HS-27A (cell line): Measurements from ENCODE around the gene PRPF19.

ENCODE experiments used
- DNase-seq: peaks from one replicate; pipeline ENCODE4 v3.0.0-alpha.2; 2012; ENCODE audit warnings: low read depth, missing footprints

The PRPF19 gene

DNA sequence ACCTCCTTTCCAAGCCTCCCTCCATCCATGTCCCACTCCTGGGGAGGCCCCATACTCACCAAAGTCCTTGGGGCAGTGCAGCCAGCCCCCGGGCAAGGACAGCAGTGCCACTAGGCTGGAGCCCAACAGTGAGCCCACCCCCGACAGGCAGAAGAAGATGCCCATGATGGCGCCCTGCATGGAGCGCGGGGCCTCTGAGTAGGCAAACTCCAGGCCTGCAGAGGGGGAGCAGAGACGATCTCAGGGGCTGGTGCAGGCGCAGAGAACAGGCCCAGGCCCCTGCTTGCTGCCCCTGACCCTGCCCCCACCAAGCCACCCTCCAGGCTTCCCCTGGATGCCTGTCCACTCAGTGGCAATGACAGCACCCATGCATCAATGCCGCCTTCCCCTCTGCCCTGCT, 31.4 kb upstream of the PRPF19 start:
- no peak for DNase-seq

DNA sequence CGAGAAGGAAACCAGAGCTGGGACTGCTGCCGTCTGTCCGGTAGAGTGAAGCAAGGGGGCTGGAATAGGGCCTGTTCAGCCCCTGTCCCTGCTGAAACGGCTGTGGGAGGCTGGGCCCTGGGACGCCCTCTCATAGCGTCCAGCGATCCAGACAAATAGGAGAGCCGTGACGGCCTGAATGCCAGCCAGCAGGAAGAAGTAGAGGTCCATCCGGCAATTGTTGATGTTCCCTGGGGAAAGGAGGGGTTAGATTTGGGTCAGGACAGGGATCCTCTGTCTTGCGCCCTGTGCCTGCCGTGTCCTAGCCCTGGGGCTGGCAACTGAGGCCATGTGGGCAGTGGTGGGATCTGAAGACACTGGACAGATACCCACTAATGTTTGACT, 30.8 kb upstream of the PRPF19 start:
- no peak for DNase-seq

DNA sequence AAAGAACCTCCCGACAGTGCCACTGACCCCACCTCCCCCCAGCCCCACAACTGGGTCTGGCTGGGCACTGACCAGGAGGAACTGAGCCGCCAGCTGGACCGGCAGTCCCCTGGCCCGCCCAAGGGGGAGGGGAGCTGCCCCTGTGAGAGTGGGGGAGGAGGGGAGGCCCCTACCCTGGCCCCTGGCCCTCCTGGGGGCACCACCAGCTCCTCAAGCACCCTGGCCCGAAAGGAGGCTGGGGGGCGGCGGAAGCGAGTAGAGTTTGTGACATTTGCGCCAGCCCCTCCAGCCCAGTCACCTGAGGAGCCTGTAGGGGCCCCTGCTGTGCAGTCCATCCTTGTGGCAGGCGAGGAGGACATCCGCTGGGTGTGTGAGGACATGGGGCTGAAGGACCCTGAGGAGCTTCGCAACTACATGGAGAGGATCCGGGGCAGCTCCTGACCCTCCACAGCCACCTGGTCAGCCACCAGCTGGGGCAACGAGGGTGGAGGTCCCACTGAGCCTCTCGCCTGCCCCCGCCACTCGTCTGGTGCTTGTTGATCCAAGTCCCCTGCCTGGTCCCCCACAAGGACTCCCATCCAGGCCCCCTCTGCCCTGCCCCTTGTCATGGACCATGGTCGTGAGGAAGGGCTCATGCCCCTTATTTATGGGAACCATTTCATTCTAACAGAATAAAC, 30.2 kb upstream of the PRPF19 start:
- DNase-seq = no peak

DNA sequence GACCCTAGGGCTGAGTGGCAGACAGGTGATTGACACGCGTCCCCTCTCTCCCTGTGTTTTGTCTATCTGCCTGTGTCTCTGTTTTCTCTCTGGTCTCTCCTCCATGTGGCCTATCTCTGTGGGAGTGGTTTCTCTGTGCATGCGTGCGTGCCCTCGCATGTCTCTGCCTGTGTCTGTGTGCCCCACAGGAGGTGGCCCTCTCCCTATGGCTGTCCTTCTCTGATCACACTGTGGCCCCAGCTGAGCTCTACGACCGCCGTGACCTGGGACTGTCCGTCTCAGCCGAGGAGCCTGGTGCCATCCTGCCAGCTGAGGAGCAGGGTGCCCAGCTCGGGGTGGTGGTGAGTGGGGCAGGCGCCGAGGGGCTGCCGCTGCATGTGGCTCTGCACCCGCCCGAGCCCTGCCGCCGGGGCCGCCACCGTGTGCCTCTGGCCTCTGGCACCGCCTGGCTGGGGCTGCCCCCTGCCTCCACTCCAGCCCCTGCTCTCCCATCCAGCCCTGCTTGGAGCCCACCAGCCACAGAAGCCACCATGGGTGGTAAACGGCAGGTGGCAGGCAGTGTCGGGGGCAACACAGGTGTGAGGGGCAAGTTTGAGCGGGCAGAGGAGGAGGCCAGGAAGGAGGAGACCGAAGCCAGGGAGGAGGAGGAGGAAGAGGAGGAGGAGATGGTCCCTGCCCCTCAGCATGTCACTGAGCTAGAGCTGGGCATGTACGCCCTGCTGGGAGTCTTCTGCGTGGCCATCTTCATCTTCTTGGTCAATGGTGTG, 29.5 kb upstream of the PRPF19 start:
- no peak for DNase-seq

DNA sequence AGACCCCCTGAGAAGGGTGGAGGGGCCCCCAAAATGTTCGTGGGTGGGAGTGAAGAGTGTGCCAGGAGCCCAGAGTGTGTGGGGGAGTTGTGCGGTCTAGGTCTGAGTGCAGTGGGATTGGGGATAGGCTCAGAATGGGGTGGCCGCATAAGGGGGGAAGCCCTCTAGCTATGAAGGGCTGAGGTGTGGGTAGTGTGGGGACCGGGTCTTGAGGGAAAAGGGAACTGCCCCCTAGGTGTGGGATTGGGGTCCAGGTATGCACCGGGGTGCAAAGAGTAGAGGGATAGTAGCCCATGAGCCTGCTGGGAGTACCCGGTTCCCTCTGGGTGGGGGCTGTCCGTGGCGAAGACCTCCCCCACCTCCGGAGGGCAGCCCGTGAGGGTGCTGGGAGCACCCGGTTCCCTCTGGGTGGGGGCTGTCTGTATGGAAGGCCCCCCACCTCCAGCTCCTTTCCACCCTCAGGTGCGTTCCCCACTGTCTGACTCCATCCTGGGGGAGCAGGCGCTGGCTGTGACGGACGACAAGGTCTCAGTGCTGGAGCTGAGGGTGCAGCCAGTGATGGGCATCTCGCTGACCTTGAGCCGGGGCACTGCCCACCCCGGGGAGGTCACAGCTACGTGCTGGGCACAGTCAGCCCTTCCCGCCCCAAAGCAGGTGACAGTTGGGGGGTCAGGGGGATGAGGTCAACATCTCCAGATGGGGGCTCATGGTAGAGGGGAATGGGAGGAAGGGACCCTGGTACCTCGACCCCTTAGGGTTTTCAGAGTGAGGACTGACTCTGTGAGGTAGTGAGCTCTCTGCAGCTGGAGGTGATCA, 28.6 kb upstream of the PRPF19 start:
- no peak for DNase-seq

DNA sequence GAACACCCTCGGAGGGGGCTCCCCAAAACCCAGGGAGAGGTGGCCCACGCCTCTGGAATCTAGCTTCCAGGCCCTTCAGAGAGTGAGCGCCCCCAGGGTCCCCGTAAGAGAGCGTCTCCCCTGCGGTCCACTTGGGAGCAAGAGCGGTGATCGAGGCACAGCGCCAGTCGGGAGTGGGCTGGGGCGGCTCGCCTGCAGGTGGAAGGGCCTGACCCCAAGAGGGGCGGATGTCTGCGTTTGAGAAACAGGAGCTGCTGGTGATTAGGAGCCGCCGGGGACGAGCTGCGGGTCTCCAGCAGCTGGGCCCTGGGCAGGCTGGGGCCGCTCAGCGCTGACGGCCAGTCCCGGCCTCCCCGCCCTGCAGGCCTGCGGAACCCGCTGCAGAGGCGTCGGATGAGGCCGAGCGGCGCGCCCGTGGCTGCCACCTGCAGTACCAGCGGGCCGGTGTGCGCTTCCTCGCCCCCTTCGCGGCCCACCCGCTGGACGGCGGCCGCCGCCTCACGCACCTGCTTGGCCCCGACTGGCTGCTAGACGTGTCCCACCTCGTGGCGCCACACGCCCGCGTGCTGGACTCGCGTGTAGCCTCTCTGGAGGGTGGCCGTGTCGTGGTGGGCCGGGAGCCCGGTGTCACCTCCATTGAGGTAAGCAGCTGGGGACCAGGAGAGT, 27.9 kb upstream of the PRPF19 start:
- DNase-seq = no peak

DNA sequence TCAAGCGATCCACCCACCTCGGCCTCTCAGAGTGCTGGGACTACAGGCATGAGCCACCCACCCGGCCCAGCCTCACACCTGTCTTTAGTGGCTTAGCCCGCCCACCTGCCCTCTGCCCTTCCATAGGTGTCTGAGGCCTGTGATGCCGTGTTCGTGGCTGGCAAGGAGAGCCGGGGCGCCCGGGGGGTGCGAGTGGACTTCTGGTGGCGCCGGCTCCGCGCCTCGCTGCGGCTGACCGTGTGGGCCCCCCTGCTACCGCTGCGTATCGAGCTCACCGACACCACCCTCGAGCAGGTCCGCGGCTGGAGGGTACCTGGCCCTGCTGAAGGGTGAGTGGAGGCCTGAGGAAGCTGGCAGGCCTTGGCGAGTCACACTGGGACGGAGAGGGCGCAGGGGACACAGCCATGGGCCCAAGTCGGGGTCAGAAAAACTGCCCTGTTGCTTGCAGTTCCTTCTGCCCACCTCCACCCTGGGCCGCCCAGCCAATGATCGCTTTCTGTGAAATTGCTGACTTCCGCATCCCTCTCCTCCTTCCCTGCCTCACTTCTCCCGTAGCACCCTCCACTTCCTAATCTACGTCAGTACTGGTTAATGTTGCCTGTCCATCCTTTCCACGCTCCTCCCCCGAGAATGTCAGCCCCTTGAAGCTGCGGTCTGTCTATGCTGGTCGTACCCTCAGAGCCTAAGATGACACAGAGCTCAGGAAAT, 27.2 kb upstream of the PRPF19 start:
- no peak for DNase-seq

DNA sequence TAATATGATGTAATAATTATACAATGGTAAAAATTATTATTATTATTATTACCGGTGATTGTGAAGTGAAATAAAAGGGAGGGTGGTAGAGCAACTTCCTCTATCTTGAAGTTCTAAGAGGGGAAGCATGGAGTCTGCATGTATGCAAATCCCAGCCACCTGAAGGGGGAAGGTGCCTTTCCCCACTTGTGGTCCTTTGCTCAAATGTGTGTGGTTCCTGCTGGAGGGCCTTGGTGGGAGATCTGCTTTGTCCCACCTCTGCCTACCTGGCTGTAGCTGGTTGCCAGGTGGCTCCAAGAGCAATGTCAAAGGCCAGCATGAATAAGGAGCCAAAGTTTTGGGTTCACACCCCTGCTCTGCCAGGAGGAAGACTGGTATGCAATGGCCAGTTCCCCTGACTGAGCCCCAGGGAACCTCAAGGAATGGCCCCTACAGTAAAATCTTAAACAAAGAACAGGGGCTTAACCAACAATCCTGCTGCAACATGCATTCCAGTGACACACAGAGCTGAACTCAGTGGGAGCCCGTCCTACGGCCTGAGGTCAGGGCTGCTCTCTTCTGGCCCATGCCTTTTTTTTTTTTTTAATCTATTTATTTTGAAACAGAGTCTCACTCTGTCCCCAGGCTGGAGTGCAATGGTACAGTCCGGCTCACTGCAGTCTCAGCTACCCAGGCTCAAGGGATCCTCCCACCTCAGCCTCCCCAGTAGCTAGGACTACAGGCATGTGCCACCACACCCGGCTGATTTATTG, 26.4 kb upstream of the PRPF19 start:
- no peak for DNase-seq

DNA sequence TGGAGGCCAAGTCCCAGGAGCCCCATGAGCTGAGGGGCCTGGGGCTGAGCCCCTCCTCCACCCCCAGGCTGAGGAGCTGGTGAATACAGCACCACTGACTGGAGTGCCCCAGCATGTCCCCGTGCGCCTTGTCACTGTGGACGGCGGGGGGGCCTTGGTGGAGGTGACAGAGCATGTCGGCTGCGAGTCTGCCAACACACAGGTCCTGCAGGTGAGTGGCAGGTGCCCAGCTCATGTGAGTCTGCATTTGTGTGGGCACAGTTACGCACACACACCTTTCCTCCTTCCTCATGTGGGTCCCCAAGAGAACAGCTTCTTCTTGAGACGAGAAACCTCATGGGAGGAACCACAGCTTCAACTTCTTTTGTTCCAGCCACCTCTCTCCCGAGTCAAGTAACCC, 25.5 kb upstream of the PRPF19 start:
- DNase-seq = no peak

DNA sequence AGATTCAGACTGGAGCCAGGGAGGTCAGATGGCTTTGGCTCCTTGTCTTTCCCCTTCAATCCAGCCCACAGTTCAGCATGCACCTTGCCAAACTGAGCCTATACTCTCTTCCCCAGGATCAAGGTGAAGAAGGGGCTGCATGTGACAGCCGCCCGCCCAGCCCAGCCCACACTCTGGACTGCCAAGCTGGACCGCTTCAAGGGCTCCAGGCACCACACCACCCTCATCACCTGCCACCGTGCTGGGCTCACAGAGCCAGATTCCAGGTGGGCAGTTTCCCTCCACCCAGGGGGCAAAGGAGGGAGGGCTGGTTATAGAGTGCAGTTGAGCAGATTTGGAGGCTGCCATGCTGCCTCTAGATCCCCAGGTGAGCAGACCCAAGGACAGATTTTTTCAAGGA, 24.0 kb upstream of the PRPF19 start:
- DNase-seq = no peak

DNA sequence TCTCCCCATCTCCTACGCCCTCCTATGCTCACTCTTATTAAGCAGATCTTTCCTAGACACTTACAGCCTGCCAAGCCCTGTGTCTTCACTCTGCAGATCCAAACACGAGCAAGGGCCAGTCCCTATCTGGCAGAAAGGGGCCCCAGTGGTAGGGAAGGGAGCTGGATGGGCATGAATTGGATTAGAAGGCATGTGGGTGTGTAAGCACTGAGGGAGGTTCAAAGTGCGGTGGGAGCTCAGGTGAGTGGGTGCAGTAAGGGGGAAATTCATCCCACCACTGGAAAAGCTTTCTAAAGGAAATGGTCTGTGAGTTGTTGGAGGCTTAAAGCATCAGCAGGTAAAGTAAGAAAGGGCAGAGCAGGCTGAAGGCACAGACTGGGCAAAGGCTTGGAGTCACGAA, 23.4 kb upstream of the PRPF19 start:
- DNase-seq = no peak

DNA sequence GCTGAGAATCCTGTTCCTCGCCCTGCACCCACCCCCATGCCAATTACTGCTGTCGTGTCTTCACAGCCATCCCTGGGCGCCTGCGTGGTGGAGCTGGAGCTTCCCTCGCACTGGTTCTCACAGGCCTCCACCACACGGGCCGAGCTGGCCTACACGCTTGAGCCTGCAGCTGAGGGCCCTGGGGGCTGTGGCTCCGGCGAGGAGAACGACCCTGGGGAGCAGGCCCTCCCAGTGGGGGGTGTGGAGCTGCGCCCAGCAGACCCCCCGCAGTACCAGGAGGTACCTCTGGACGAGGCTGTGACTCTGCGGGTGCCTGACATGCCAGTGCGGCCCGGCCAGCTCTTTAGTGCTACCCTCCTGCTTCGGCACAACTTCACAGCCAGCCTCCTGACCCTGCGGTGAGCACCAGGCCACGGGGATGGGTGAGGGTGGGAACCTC, 22.2 kb upstream of the PRPF19 start:
- DNase-seq = no peak

DNA sequence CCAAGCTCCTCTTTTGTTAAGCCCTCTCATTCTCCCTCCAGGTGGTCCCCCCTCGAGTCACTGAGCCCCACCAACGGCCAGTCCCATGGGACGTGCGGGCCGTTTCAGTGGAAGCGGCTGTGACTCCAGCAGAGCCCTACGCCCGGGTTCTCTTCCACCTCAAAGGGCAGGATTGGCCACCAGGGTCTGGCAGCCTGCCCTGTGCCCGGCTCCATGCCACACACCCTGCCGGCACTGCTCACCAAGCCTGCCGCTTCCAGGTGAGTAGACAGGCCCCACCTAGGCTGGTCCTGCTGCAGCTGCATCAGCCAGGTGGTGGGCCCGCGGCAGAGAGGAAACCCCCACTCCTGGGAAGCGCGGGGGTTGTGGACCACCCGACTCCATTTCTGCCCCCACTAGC, 21.2 kb upstream of the PRPF19 start:
- no peak for DNase-seq

DNA sequence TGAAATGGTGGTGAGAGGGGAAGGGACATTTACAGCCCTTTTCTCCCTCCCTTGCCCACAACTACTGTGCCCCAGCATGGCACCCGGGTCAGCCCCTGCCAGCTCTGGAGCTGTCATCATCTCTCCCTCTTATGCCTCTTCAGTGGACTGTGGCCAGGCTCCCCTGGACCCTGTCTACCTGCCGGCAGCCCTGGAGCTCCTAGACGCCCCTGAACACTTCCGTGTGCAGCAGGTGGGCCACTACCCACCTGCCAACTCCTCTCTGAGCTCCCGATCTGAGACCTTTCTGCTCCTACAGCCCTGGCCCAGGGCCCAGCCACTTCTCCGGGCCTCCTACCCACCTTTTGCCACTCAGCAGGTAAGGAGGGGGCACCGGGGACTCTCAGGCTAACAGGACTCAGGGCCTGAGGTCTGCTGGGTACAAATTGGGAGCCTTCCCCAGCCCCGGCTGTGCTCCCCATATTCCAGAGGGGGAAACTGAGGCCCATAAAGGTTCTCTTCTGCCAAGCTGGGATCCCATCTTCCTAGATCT, 20.7 kb upstream of the PRPF19 start:
- no peak for DNase-seq

DNA sequence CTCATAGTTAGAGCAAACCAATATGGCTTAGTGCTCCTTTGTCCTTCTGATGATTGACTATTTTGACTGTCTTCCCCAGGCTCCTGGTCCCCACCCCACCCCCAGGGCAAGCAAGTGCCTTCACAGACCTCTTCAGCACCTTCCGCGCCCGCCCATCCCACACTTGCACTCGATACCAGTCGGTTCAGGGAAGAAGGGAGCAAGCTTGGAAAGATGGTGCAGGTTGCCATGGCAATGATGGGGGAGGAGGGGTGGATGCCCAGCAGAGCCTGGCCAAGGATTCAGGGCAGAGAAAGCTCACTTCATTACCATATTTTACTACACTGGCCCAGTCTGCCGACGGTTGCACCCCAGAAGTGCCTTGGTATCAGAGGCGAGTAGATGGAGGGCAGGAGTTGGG, 20.1 kb upstream of the PRPF19 start:
- DNase-seq = no peak

DNA sequence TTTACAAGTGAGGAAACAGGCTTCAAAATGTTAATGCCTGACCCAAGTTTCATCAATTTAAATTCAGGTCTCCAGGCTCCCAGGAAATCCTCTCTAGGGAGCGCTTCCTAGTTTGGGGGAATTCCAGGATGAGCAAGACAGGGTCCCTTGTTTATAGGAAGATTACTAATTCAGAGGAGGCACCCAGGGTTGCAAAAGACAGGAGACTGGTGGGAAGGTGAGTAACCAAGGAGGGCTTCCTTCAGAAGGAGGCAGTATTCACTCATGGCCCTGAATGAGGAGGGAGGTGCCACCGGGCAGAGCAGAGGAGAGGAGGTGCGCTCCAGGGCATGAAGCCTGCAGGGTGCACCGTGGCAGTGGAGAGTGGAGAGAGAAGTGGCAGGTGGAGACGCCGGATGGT, 19.5 kb upstream of the PRPF19 start:
- no peak for DNase-seq

DNA sequence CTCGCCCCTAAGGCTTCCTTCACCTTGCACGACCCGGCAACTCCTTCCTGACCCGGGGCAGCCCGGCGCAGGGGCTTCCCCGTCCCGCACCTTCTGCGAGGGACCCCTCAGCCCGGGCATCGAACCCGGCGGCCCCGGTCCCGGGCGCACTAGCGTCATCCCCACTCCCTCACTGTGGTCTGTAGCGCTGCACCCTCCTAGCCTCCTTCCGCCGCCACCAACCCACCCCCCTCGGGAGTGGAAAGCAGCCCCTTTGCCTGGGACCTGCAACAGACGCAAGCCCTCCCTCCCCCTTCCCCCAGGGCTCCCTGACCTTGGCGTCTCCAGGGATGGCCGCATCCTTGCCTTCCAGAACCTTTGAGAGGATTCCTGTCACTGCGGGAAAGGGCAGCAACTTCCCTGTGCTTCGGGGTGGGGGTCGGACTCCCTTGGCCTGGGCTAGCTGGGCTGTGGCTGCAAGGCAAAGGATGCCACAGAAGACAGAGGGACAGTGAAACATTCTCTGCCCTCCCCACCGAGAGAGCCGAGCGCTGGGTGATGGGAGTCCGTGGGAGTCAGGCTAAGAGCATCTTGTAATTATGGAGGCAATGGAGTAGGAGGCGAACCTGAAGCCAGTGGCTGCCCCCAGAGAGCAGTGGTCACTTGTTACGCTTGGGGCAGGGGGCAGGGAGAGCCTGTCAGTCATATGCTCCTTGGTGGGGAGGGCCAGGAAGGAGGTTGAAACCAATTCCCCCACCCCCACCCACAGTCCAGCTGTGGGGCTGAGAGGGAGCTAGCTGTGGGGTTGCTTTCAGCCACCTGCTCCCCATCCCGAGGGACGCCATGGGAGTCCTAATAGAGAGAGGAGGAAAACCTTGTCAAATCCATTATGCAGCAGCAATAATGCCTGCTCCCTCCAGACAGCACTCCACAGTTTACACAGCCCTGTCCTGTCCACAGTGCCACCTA, 18.8 kb upstream of the PRPF19 start:
- no peak for DNase-seq

DNA sequence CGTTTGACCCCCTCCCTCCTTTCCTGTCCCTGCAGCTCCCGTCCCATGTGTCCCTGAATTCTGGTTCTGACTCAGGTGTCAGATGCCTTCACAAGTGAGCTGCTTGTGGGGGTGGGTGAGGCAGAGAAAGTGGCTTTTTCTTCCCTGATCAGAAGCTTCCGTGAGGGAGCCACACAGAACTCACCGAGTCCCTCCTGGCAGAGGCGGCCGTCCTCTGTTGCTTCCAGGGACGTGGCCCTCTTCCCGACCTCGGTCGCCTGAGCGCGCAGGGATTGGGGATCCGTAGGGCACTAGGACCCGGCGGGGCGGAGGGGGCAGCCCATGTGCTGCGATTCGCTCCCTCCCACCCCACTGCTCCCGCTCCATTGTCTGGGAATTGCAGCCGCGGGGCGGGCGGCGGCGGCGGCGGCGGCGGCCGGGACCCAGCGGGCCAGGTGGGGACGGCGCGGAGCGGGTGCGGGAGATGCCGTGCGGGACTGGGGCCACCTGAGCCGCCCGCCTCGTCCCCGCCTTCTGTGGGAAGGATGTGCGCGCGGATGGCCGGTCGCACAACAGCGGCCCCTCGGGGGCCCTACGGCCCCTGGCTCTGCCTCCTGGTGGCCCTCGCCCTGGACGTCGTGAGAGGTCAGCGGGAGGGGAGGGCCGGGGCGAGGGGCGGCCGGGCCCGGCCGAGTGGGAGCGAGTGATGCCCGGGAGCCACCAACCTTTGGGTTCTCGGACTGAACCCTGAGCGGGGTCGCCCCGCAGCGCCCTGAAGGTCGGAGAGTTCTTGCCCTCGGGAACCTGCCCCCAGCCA, 17.9 kb upstream of the PRPF19 start, which contains the start of gene TMEM132A:
TSS of gene TMEM132A (plus strand) at position 351 of the 796 bp plus-strand sequence. CDS start at position 525, 174 bp downstream.
- no peak for DNase-seq

DNA sequence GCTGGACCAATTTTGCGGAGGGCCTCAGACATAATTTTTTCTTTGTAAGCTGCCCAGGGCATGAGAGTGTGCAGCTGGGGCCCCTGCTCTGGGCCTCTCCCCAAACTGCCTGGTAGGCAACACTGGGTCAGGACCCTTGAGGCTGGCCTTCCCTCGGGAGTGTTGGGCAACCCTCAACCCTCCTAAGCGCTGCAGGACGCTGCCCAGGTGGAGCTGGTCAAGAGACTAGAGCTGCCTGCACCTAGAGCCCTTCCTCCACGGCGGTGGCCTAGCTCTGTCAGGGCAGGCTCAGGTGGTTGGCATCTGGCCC, 17.4 kb upstream of the PRPF19 start:
- no peak for DNase-seq
